Stimulated activated CD8-positive, alpha-beta memory T cell treated with anti-CD3 and anti-CD28 coated beads, Interleukin-4, amount 100 ng/mL, for 24 hours (primary cell): ENCODE results near the gene RIF1.
"Not testable (repeated sequence)": the region's sequence is repeated elsewhere in the genome, so short reads cannot be mapped to it uniquely, and the experiment has no call there.

Experiments used
- DNase-seq: peaks from one replicate; pipeline ENCODE4 v3.0.0-alpha.2; 2020; ENCODE audit warnings: low read depth

The RIF1 gene

GRCh38 chr2:151410485-151410834 is 758 bp downstream of the RIF1 start:
- DNase-seq, result peak; percentile 4

- DNase-seq, result no peak
These were observed 7.9 kb downstream of the RIF1 start for GRCh38 chr2:151417650-151418049.

DNA sequence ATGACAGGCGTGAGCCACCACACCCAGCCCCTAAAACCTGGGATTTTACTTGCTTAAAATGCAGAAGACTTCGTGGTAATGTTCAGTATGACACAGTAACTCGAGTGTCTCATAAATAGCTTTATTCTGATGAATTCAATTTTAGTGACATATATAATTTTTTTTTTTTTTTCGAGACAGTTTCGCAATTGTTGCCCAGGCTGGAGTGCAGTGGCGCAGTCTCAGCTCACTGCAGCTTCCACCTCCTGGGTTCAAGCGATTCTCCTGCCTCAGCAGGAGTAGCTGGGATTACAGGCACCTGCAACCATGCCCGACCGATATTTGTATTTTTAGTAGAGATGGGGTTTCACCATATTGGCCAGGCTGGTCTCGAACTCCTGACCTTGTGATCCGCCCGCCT is 12.0 kb downstream of the RIF1 start:
- DNase-seq, result not testable (repeated sequence)

DNA sequence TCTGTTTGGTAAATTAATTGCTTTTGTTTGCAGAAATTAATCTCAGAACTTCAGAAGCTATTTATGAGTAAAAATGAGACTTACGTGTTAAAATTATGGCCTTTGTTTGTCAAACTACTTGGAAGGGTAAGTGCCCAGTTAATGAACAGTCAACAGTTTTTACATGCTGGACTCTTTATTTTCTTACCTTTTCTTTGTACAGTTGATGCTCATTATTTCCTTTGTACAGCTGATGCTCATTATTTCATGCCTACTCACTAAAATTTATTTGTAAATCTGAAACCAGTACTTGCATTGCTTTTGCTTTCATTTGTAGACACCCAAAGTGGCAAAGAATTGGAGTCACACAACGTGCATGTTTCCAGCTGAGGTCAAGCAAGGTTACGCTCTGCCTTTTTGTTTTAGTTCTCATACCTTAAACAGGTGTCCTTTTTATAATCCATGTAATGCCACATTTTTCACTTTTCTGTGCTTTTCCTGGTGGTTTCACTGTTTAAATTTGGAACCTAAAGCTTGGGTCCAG is 13.3 kb downstream of the RIF1 start:
- no peak for DNase-seq

DNA sequence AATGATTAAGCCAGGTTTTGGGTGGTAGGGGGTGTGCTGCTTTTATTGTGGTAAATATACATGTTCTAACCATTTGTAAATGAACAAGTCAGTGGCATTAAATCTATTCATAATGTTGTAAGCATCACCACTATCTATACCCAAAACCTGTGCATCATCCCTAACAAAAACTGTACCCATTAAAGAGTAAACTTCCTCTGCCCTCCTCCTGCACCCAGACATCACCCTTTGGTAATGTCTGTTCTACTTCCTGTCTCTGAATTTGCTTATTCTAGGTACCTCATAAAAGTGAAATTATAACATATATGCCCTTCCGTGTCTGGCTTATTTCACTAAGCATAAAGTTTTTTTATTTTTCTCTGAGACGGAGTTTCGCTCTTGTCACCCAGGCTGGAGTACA is 14.1 kb downstream of the RIF1 start:
- no peak for DNase-seq

DNA sequence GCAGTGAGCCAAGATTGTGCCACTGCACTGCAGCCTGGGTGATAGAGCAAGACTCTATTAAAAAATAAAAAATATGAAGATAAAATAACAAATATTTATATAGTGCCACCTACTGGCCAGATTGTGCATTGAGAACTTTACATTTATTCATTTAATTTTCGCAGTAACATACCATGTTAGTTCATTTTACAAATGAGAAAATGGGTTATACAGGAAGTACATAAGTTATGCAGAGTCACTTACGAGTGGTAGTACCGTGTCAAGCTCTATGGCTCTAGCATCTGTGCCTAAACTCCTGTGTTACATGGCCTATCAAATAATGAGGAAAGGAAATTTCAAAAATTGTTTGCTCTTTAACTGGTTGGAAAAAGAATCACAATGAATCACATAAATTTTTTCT is 27.9 kb downstream of the RIF1 start:
- no peak for DNase-seq

GRCh38 chr2:151438506-151438905 is 28.8 kb downstream of the RIF1 start:
- DNase-seq, result no peak

- DNase-seq, result no peak
These were observed 29.4 kb downstream of the RIF1 start for GRCh38 chr2:151439127-151439526.

- DNase-seq, result no peak
These were observed 49.7 kb downstream of the RIF1 start for GRCh38 chr2:151459358-151459757.

- DNase-seq, result no peak
These were observed 56.1 kb downstream of the RIF1 start for GRCh38 chr2:151465771-151466170.

DNA sequence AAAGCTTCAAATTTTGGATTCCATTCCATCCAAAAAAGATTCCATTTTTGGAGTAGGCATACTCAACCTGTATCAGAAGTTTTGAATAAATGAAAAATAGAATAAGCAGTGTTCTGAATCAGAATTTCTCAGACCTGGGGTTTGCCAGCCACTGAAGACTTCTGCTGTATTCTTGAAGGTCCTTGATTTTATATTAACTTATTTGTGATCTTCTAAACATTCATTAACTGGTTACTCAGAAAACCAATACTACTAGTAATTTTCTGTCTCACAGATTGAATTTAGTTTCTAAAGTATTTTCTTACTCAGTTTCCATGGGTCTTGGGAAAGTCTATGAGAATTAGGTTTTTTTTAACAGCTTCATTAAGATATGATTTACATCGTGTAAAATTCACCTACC is 60.9 kb downstream of the RIF1 start:
- no peak for DNase-seq

DNA sequence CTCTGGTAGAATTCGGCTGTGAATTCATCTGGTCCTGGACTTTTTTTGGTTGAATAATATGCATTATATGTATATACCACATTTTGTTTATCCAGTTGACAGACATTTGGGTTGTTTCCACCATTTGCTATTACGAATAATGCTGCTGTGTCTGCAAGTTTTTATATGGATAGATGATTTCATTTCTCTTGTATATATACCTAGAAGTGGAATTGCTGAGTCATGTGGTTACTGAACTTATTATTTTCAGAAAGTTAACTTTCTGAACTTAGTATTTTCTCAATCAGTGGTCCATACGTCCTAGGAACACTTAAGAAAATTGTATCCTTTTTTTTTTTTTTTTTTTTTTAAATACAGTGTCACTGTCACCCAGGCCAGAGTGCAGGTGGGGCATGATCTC is 63.3 kb downstream of the RIF1 start:
- no peak for DNase-seq

GRCh38 chr2:151475071-151475470 is 65.4 kb downstream of the RIF1 start:
- no peak for DNase-seq

DNA sequence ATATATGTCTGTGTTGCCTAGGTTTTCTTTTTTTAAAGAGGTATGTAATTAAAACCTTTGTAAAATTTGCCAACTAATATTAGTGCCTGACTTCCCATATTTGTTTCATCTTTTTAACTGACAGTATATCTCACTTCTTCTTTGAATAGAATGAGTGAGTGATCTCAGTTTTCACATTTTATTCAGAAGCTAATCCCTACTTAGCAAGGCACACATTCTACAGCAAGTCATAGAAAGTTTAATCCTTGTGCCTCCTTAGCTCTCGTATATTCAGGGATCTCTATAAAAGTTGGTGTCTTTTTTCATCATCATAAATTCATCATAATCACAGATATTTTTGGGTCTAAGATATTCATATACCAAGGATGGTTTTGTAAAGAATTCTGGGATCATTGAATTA is 66.6 kb downstream of the RIF1 start:
- DNase-seq, result no peak

GRCh38 chr2:151478011-151478410 is 68.3 kb downstream of the RIF1 start:
- no peak for DNase-seq

- DNase-seq, result no peak
These were observed 72.0 kb downstream of the RIF1 start for GRCh38 chr2:151481744-151482143.

DNA sequence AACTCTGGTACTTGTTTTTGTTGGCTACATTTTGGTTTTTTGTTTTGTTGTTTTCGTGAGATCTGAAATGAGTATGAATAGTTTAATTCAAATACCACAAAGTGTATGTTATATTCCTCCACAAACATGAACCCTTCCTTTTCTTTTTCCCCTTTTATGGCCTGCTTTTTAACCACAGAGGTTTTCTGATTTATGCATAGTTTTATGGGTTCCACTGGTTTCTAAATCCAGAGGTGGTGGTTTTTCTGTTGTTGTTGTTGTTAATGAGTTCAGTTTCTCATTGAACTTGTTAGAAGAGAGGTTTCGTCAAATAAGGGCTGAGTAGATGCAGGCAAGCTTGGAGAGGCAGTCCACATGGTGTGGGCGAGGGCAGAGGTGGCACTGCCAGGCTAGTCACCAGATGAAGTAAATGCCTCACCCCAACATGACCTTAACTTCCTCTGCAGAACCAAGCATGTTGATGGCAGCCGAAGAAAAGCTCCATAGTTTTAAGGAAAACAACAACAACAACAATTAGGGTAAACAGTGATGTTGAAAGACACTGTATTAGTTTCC is 72.5 kb downstream of the RIF1 start:
- DNase-seq, result no peak

DNA sequence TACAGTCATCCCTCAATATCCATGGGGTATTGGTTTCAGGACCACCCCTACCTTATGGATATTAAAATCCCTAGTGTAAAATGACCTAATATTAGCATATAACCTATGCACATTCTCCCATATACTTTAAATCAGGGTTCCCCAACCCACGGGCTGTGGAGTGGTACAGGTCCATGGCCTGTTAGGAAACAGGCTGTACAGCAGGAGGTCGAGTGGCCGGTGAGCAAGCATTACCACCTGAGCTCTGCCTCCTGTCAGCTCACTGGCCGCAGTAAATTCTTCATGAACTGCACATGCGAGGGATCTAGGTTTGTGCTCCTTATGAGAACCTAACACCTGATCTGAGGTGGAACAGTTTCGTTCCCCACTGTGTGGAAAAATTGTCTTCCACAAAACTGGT is 73.8 kb downstream of the RIF1 start:
- DNase-seq, result no peak

DNA sequence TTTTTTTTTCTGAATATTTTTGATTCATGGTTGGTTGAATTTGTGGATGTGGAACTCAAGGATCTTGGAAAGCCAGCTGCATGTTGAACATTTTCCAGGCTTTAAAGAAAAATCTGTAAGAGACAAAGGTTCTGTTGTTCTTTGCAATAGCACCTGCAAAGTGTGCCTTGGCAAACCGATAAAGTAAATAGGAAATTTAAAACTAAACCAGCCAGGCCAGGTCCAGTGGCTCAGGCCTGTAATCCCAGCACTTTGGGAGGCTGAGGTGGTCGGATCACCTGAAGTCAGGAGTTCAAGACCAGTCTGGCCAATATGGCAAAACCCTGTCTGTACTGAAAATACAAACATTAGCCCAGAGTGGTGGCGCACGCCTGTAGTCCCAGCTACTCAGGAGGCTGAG is 74.4 kb downstream of the RIF1 start:
- no peak for DNase-seq

GRCh38 chr2:151486053-151486452 is 76.4 kb downstream of the RIF1 start:
- no peak for DNase-seq

GRCh38 chr2:151490276-151490675 is 80.6 kb downstream of the RIF1 start:
- no peak for DNase-seq

GRCh38 chr2:151491496-151491895 is 81.8 kb downstream of the RIF1 start:
- DNase-seq, result no peak

GRCh38 chr2:151498178-151498577 is 88.5 kb downstream of the RIF1 start:
- DNase-seq, result no peak

- no peak for DNase-seq
These were observed 96.5 kb downstream of the RIF1 start for GRCh38 chr2:151506170-151506569.

GRCh38 chr2:151508519-151508918 is 98.8 kb downstream of the RIF1 start:
- DNase-seq, result no peak
